GM20431 (cell line): ENCODE results near the gene INPP5D.

Experiments used
- in situ Hi-C: fragments of 300-500 bp; cut with MseI, MboI; formaldehyde crosslinking; loops from one replicate; pipeline ENCODE4 v1.15.0; 2020; ENCODE audit warnings: low sequenced_read_pairs; ENCODE audit not compliant: unreplicated experiment

Gene INPP5D

DNA sequence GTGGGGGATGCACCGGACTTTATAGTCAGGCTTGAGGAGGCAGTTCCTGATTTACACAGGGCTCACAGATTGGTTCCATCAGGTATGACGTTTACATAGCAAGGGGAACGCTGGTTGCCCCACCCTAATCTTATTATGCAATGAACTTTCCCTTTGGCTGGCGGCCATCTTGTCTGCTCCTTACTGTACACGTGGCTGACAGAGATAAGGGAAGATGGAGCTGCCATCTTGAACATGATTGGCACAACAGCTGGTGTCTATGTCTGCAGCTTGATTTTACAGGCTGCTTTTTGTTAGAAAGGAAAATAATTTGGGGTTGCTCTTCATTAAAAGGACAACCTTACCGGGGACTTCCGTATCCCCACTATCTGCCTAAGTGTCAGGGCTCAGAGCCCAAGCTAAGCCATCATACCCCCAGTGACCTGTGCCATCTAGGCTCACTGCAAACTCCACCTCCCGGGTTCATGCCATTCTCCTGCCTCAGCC, 157.8 kb downstream of the INPP5D start:
- in situ Hi-C loops, result no loop called here

GRCh38 chr2:233218836-233219235, 158.7 kb downstream of the INPP5D start:
- in situ Hi-C loops, result no loop called here

DNA sequence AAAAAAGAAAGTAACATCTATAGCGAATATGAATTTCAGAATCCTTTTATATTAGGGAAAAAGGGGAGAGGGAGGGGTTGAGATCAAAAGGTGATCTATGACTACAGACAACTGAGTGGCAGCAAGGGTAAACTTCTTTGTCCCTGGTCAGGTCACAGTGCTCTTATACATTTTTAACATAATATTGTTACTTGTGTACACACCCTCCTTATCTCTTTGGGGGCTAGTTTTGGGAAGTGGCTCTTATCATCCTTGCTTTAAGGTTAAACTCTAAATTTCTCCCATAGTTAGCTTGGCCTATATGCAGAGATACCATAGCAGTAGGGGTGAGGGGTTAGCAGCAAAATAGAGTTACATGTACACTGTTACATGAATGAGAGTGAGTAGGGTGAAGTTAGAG, 159.7 kb downstream of the INPP5D start:
- in situ Hi-C loops, result no loop called here

GRCh38 chr2:233221378-233222063, 161.4 kb downstream of the INPP5D start:
- in situ Hi-C loops, result no loop called here

- in situ Hi-C loops, result no loop called here
These were observed 163.1 kb downstream of the INPP5D start for GRCh38 chr2:233223059-233223894.

- in situ Hi-C loops, result no loop called here
These were observed 165.3 kb downstream of the INPP5D start for GRCh38 chr2:233225230-233226068.

DNA sequence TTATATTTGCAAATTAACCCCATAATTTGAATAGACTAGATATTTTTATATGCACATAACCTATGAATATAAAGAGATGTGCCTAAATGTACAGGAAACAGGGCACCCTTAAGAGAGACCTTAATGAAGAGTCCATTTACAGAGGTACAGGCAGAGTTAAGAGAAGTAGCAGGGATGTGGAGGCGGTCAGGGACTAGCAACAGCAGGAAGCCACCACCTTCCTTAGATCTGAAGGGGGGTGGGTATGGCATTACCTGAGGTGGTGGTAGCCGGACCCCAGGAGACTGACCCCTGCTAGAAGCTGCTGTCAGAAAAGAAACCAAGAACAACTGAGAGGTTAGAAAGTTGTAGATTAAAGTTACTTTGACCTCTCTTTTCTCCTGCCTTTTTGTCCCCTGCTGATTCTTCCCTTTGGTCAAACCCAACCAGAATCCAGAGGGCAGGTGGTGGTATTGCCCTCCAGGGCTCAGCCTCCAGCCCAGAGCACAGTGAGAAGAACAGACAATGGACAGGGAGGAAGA, 166.4 kb downstream of the INPP5D start:
- in situ Hi-C loops, result no loop called here

DNA sequence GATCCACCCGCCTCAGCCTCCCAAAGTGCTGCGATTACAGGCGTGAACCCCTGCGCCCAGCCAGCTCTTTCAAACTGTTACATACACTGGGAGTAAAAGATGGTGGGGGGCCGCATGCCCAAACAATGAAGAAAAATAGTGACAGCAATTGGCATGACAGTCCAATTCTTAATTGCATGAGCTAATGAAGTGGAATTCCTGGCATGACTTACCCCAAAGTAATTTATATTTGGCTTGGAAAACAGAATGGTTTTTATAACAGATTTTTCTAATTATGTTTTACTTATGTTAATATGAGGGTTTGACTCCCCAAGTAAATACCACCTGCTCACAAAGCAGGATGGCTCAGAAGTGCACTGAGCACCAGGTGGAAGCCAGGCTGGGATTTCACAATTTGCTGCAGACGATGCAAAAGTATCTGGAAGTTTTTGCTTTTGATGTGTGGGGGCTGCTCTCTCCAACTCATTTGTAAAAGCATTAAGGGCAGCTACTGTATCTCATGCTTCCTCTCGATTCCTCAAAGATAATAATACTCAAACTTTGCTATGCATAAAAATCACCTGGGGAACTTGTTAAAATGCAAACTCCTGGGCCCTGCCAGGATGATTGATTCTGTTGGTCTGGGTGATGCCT, 167.3 kb downstream of the INPP5D start:
- in situ Hi-C loops, result no loop called here

GRCh38 chr2:233228376-233228775, 168.2 kb downstream of the INPP5D start:
- in situ Hi-C loops, result no loop called here

DNA sequence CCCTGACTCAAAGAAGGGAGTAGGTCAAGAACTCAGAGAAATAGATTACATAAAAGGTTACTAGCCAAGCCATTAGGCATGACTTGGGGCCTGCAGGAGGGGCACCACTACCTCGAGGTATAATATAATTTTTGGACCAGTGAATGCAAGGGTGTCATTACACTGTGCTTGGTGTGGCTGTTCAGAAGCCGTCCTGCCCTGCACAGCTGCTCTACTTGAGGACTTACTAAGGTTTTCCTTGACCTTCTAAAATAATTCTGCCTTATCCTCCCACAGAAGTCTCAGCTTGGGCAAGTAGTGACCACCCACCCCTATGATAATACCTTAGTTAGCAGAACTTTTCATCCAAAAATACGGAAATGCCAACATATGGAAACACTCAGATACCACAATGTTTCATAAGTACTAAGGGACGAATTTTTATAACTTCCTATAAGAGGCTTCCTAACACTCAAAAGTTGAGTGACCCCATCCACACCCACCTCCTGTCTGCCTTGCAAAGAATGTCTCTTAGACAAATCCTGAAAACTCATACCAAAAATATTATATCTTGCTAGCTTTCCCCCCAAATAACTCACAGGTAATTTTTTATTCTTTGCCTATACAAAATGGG, 173.6 kb downstream of the INPP5D start:
- in situ Hi-C loops, result no loop called here

- in situ Hi-C loops, result no loop called here
These were observed 174.1 kb downstream of the INPP5D start for GRCh38 chr2:233234264-233234663.

- in situ Hi-C loops, result no loop called here
These were observed 174.9 kb downstream of the INPP5D start for GRCh38 chr2:233234996-233235395.

DNA sequence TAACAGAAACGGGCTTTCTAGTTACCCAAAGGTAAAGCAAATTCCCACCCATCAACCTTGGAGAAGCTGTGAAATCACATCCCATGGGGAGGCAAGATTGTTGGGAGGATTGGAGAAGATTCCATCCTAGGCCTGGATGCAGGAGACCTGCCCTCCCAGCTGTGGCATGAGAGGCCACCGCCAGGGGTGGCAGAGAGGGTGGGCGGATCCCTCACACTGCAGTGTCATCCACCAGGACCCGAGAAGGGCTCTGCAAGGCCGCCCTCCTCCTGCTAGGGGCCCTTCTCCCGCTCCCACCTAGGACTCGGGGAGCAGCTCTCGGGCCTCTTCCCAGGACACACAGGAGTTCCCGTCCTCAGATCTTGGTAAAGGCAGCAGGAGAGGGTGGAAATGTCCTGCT, 175.8 kb downstream of the INPP5D start:
- in situ Hi-C loops, result no loop called here

DNA sequence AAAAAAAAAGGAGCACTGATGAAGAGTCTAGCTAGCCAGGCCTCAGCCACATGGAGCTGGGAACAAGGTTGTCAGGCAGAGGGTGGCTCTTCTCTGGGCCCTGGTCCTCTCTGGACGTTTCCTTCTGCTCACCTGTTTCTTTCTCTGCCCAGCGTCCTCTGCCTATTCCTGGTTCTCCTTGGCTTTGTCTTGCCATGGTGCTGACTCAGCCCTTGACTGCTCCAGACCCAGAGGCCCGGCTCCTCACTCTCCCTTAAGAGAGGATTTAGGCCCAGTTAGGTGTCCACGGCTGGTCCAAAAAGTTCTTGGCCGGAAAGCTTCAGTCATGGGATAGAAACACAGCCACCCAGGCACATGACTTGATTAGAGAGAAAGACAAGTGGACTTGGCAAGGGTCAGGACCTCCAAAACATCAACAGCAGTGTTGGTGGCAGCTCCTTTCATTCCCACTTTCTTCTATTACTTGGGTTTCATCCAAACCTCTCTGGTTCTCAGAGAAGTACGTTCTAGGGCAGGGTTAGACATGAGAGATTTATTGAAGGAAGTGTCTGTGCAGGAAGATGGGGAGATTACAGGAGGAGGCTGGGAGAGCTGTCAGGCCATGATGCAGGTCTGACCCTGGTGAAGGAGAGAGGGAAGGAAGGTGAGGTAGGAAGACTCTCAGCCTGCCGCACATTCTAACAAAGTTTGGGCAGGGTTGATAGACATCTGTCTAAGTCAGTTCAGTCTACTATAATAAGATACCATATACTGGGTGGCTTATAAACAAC, 176.9 kb downstream of the INPP5D start:
- in situ Hi-C loops, result no loop called here

DNA sequence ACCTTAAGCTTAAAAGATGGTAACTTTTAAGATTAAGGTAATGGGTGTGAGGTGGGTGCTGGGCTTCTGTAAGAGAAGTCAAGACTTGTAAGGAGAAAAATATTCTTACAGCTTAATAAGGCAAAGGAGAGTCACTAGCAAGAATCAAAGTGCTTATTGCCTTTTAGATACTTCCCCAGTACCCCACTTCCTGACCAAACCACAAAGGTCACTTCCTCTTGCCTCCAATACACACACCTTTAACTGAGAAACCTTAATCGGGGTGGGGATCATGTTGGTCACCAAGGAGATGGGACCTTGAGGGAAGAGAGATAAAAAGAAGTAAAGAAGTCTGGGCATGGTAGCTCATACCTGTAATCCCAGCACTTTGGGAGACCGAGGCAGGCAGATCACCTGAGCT, 180.8 kb downstream of the INPP5D start:
- in situ Hi-C loops, result no loop called here

GRCh38 chr2:233241803-233242202, 181.7 kb downstream of the INPP5D start:
- in situ Hi-C loops, result no loop called here

DNA sequence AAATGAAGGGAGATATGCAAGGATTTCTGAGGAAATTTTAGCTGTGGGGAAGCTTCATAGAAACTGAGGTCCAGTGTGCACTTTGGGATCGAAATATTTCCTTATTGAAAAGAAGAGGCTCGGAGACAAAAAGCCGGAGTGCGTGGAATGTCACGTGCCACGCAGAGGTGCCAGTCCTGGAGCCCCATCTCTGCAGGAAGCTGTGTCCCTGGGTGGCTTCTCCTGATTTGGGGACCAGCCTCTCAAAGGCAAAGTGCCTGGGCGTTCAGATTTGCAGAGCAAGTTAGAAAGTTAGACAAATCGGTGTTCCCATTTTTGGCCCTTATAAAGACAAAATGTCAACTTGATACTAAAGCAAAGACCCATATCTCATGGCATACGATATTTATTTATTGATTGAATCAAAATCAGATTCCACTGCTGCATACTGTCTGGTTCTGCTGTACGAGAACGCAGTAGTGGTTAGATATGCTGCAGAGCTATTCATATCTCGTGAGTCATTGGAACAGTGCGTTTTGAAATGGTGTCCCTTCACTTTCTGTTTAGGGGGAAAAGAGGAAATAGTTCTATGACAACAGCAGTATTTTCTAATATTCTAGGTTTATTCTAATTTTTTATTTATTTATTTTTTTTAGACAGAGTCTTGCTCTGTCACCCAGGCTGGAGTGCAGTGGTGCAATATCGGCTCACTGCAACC, 182.2 kb downstream of the INPP5D start:
- in situ Hi-C loops, result no loop called here

DNA sequence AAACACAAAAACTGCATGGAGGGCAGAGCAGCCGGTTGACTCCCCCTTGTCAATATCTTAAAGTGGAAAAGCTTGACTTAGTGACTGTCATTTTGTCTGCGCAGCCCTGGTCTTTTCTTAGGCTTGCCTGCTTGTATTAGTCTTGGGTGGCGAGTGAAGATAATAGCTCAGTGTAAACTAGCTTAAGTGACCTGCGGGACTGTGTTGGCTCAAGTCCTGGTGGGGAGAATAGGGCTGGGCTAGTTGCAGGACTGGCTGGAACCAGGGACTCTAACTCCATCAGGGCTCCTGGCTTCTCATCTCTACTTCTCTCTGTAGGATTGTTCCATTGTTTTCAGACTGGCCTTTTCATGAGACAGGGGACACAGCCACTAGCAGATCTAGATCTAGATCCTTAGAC, 183.2 kb downstream of the INPP5D start:
- in situ Hi-C loops, result no loop called here
